Forelimb muscle (tissue), 1 donor: ENCODE measurements around the gene BTBD6. TPM values are rescaled to one million over a fixed set of nuclear protein-coding genes. Genes with fewer than 3 reads are reported as not detected.

ENCODE experiments used
- DNase-seq: peaks from one replicate; pipeline ENCODE4 v3.0.0-alpha.2; 2013; ENCODE audit warnings: low read depth
- polyA plus RNA-seq: library from polyadenylated mRNA; unstranded; fragments of 120-200 nt; gene quantifications from one replicate; pipeline ENCODE4 v1.2.1, GENCODE V29; 2013; ENCODE audit not compliant: insufficient read length

Gene BTBD6
- 34.6 TPM for polyA plus RNA-seq

- DNase-seq: peak; percentile 61
Measured at GRCh38 chr14:105248368-105249181, at the start of gene BTBD6. TSS of gene BTBD6 (plus strand) at chr14:105248533. CDS start at chr14:105248712, 179 bp downstream.

GRCh38 chr14:105198588-105198987 is 49.7 kb upstream of the BTBD6 start:
- DNase-seq: no peak

- no peak for DNase-seq
Measured at GRCh38 chr14:105199093-105199492, 49.2 kb upstream of the BTBD6 start.

GRCh38 chr14:105200074-105200473 is 48.3 kb upstream of the BTBD6 start:
- no peak for DNase-seq

GRCh38 chr14:105200641-105201040 is 47.7 kb upstream of the BTBD6 start:
- no peak for DNase-seq

GRCh38 chr14:105201156-105201924 is 47.0 kb upstream of the BTBD6 start:
- no peak for DNase-seq

GRCh38 chr14:105201925-105202513 is 46.3 kb upstream of the BTBD6 start:
- no peak for DNase-seq

- no peak for DNase-seq
Measured at GRCh38 chr14:105203057-105203531, 45.2 kb upstream of the BTBD6 start.

- no peak for DNase-seq
Measured at GRCh38 chr14:105203701-105204100, 44.6 kb upstream of the BTBD6 start.

GRCh38 chr14:105204206-105204930 is 44.0 kb upstream of the BTBD6 start:
- no peak for DNase-seq

GRCh38 chr14:105204931-105205672 is 43.2 kb upstream of the BTBD6 start:
- no peak for DNase-seq

GRCh38 chr14:105205673-105206208 is 42.6 kb upstream of the BTBD6 start:
- no peak for DNase-seq

GRCh38 chr14:105206873-105207272 is 41.5 kb upstream of the BTBD6 start:
- DNase-seq: no peak

GRCh38 chr14:105207460-105207901 is 40.9 kb upstream of the BTBD6 start:
- no peak for DNase-seq

- no peak for DNase-seq
Measured at GRCh38 chr14:105207996-105208737, 40.2 kb upstream of the BTBD6 start.

GRCh38 chr14:105208738-105209075 is 39.6 kb upstream of the BTBD6 start:
- DNase-seq: no peak

GRCh38 chr14:105209091-105209490 is 39.2 kb upstream of the BTBD6 start:
- no peak for DNase-seq

GRCh38 chr14:105209646-105210045 is 38.7 kb upstream of the BTBD6 start:
- DNase-seq: no peak

- no peak for DNase-seq
Measured at GRCh38 chr14:105210266-105211025, 37.9 kb upstream of the BTBD6 start.
